Right forelimb (tissue), 1 donor: ENCODE measurements around the gene LGALS1.
A peak's percentile ranks its signal among the peaks of the same experiment; 100 is the strongest.

Source experiments
- DNase-seq: peaks from one replicate; pipeline ENCODE4 v3.0.0-alpha.2; 2018

Gene LGALS1

GRCh38 chr22:37664249-37665101 lies 11.0 kb upstream of the LGALS1 start:
- no peak for DNase-seq

- DNase-seq, result no peak
These were observed 9.9 kb upstream of the LGALS1 start for GRCh38 chr22:37665487-37665886.

DNA sequence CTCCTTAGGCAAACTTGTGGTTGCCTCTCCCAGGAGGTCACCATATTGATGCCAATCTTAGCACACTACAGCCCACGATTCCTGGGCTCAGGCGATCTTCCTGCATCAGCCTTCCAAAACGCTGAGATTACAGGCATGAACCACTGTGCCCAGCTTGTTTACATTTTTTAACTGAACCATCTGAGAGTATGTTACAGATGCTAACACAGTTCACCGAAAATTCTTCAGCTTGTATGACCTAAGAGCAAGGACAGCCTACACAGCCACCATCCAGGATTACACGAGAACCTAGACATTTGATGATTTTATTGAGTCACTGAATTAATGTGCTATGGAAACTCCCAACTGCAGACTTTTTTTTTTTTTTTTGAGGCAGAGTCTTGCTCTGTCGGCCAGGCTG lies 5.8 kb upstream of the LGALS1 start:
- no peak for DNase-seq

DNA sequence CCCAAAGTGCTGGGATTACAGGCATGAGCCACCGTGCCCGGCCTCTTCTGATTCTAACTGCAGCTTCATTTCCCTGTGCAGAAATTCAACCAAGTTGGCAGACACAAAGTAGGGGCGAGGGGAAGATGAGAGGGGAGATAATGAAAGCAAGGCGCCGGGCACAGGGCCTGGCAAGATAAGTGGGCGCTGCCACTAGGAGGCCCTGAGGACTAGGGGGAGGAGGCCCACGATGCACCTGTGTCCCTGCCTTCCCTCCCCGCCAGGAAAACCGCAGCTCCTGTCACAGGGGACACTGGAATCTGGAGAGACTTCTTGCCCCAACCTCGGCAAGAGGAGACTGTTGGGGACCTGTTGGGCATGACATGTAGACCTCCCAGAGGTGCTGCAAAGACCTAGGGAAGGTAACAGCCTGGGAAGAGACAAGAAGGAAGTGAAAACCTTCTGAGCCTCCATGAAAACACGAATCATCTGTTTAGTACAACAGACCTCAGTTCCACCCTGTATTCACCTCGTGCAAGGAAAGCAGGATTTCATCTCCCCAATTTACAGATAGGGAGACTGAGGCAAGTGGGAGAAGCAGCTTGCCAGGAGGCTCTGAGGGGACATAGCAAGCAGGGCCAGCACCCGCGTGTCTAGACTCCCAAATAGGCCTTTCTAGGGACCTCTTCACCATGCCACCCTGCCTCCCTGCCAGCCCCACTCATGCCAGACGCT lies 3.1 kb upstream of the LGALS1 start:
- no peak for DNase-seq

DNA sequence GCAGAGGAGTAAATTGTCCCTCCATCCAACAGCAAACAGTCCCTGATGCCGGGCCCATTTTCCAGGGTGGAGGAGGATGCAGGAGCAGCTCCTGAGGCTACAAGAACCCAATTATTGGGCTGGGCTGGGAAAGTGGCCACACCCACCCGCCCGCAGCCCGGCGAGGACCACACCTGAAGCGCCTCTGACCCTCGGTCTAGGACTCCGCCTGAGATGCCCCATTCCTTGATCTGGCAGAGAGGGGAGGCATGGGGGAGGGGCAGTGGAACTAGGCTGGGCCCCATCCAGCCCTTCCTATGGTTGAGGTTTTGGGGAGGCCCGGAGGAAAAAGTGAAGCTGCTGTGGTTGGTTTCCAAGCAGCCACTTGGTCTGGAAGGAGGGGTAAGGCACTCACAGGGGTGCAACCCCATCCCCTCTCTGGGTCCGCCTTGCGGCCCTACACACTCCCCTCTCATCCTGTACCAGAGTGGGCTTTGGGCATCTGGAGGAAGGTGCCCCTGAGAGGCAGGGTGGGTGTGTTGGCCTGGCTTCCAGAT lies 2.4 kb upstream of the LGALS1 start:
- DNase-seq, result no peak

DNA sequence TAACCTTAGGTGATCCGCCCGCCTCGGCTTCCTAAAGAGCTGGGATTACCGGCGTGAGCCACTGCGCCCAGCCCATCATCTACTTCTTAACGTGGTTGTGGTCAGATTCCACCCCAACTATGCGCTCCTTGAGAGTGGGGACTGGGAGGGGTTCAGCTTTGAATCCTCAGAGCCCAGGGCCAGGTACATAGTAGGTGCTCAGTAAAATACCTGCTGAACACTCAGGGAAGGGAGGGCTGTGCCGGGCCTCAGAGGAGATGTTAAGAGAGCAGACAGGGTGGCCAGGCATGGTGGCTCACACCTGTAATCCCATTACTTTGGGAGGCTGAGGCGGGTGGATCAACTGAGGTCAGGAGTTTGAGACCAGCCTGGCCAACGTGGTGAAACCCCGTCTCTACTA lies 1.2 kb upstream of the LGALS1 start:
- DNase-seq, result no peak

DNA sequence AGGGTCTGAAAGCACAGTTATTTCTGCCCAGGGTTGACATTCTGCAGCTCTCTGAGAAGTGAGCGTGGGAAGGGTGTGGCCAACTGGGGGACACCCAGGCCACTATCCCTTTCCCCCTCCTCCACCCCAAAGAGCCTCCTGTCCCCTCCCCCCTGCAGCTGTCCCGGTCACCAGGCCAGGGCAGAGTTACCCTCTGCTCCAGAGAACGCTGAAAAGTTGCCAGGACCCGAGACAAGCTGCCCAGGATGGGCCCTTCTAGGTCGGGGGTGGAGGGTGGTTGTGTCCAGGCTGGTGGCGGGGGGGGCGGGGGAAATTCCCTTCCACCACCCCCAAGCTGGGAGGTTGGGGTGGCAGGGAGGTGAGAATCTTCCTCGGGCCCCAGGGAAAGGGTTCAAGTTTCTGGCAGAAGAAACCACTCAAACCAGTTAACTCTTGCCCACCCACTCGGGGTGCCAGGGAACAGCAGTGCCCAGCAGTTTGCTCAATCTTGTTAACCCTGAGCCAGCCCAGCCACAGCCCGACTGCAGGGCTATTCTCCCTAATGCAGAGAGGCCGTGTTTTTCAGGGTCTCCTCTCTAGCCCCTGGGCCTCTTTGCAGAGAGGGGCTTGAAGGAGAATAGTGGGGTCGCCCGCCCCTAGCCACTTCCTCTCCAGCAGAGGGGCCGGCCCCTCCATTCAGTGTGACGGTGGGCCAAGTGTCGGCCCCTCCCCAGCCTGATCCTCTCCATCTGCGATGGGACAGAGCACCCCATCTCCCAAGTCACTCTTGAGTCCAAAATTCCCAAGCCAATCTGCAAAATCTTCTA lies 697 bp downstream of the LGALS1 start:
- peak; percentile 70 for DNase-seq

DNA sequence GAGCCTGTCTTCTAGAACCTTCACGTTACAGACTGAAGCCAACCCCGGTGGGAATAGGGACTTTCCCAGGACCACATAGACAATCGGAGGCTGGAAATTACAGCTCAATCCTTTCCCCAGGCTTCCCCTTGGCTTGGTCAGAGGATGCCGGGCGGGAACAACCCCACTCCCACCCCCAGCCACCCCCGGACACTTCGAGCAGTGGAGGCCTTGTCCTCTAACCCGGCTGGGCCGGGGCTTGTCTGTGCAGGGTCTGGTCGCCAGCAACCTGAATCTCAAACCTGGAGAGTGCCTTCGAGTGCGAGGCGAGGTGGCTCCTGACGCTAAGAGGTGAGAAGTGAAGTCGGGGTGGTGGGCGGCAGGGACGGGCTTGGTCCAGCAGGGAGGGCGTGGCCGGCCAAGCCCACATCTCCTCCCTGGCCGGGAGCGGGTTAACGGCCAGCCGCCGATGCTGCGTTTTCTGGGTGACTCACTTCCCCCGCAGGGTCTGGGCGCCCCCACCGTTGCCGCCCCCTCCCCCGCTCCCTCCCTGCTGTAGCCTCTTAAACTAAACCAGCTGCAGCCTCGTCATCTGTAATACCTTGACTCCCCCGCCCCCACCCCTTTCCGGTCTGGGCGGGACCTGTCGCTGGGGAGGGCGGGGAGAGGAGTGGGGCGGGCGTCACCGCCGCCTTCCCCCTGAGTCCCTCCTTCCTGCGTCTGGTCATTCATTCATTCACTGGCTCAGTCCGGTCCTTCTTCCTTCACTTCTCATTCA lies 1.5 kb downstream of the LGALS1 start:
- peak; percentile 91 for DNase-seq

GRCh38 chr22:37677493-37677974 lies 2.1 kb downstream of the LGALS1 start:
- no peak for DNase-seq

DNA sequence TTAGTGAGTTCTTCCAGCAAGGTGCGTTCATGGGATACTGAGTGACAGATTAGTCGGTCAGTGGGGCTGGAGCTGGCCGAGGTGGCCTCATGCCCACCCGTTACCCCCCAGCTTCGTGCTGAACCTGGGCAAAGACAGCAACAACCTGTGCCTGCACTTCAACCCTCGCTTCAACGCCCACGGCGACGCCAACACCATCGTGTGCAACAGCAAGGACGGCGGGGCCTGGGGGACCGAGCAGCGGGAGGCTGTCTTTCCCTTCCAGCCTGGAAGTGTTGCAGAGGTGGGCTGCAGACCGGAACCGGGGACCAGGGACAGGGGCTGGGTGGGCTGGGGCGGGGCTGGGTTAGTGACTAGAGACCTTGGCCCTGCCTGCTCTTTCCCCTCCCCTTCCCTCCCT lies 2.9 kb downstream of the LGALS1 start:
- no peak for DNase-seq

DNA sequence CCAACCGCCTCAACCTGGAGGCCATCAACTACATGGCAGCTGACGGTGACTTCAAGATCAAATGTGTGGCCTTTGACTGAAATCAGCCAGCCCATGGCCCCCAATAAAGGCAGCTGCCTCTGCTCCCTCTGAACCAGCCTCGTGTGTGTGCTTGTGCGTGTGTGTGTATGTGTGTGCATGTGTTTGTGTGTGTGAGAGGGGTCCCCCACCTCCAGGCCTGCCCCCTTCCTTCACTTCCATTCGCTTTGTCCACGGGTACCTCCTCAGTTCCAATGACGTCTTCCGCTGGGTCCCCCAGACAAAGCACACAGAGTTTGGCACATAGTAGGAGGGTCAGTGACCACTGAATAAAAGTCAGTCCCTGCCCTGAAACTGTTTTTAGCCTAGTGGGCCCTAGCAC lies 4.2 kb downstream of the LGALS1 start:
- no peak for DNase-seq

DNA sequence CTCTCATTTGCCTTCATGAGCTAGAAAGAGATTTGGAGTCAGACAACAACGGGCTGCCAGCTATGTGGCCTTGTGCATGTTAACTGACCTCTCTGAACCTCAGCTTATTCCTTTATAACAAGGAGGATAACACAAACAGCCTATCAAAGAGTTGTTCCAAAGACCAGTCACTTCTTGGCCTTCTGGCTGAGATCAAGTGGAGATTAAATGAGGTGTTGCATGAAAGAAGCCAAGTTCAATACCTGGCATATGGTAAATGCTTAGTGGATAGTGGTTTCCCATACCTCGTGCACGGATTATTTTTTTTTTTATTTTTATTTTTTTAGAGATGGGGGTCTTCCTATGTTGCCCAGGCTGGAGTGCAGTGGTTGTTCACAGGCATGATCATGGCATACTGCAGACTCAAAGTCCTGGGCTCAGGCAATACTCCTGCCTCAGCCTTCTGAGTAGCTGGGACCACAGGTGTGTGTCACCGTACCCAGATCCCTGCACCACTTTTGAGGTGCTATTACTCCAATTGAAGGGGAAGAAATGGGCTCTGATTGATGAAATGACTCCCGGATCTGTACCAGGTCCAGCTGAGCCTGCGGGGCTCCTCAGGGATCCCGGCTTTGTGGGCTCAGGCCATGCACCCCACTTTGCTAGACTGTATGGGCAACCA lies 4.9 kb downstream of the LGALS1 start:
- no peak for DNase-seq

GRCh38 chr22:37681001-37681424 lies 5.6 kb downstream of the LGALS1 start:
- DNase-seq, result no peak

DNA sequence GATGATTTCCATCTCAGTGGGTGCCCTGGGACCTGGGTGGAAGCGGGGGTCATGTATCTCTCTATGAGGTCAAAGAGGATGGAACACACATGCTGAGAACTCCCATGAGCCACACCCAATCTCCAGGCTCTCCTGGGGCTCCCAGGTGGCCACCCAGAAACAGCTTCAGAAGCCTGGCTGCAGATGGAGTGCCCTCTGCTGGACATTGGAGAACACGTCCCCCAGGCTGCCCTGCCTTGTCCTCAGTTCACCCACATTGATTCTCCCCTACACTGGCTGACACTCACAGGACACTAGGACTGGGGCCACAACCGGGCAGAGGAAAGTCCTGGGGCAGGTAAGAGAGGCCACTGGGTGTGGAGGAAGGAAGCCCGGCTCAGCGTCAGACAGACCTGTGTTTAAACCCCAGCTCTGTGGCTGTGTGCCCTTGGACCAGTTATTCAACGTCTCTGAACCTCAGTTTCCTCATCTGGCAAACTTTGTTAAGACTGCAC lies 6.2 kb downstream of the LGALS1 start:
- peak; percentile 73 for DNase-seq

- DNase-seq, result no peak
These were observed 9.6 kb downstream of the LGALS1 start for GRCh38 chr22:37684803-37685615.

GRCh38 chr22:37686002-37686982 lies 10.9 kb downstream of the LGALS1 start, which contains the start of gene NOL12:
TSS of gene NOL12 (plus strand) at chr22:37686343. CDS start at chr22:37686393, 50 bp downstream.
- peak; percentile 93 for DNase-seq

DNA sequence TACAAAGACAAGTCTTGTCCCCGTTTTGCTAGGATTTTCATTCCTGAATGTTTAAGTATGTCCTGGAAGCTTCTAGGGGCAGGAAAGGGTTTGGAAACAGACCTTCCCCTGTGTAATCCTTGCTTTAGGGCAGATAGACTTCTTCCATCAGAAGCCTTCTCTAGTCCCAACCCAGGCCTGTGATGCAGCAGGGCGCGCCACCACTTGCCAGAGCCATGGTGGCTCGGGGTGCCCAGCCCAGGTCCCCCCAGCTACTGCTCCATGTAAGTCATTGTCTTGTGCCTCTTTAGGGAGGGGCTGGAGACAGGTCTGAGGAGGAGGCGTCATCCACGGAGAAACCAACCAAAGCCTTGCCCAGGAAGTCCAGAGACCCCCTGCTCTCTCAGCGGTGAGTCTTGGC lies 15.0 kb downstream of the LGALS1 start:
- no peak for DNase-seq

DNA sequence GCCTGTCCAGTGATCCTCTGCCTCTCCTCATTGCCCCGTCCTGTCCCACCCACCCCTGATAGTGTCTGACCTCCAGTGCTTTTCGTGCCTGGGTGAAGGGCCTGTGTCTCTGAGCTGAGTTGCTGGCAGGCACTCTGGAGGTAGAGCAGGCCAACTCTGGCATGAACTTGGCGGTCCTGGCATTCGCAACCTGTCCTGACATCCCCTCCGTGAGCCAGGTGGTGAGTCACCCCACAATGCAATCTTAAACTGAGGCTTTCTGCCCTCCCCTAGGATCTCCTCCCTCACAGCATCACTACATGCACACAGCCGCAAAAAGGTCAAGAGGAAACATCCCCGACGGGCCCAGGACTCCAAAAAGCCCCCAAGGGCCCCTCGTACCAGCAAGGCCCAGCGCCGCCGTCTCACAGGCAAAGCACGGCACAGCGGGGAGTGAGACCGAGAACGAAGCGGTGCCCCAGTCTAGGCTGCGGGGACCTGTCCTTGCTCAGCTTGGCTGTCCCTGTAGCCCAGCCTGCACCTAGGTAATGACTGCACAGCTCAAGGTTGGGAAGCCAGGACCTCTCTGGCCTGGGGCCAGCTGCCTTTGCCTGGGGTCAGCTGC lies 15.6 kb downstream of the LGALS1 start:
- no peak for DNase-seq
